ENCODE measurements around the gene TRIM68.
A peak's percentile ranks its signal among the peaks of the same experiment; 100 is the strongest.

Gene TRIM68, protein sequence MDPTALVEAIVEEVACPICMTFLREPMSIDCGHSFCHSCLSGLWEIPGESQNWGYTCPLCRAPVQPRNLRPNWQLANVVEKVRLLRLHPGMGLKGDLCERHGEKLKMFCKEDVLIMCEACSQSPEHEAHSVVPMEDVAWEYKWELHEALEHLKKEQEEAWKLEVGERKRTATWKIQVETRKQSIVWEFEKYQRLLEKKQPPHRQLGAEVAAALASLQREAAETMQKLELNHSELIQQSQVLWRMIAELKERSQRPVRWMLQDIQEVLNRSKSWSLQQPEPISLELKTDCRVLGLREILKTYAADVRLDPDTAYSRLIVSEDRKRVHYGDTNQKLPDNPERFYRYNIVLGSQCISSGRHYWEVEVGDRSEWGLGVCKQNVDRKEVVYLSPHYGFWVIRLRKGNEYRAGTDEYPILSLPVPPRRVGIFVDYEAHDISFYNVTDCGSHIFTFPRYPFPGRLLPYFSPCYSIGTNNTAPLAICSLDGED

DNA sequence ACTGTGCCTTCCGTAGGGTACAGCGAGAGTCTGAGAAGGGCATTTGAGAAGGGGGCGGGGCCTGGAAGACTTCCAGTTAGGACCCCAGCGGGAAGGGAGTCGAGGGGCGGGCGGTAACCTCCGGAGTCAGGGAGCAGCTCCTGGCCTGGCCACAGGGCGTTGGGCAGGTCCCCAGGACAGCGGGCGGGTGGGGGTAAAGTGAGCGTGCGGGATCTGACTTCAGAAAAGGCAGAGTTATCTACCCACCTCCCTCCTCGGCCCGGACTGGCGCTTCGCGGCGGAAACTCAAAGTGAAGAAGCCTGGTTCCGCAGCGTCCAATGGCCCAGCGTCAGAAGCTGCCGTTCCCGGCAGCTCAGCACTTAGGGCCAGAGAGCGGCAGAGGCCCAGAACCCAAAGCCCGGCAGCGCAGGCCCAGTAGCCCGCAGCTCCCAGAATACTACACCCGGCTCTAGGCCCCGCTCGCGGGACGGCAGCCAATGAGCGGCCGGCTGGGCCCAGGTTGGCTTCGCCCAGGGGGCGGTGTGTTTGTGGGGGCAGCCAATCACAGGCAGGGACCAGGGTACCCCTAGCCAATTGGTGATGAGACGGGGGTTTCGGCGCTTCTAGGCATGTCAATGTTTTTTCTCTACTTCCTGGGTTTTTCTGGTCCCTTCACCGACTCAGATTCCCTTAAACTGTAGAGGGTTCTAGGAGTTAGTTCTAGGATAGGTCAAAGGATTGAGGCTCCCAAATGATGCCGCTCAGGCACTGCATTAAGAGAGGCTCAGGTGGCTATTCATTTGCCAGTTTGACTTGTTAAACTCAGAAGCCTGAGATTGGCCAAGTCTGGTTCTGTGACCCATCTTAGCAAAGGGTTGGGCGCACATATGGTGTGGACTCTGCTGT, at the start of gene TRIM68:
Gene TRIM68 (minus strand): TSS at position 451 of the 886 bp plus-strand sequence. CDS start 2,727 bp downstream, outside the sequence.
- DNase-seq = peak; percentile 94

DNA sequence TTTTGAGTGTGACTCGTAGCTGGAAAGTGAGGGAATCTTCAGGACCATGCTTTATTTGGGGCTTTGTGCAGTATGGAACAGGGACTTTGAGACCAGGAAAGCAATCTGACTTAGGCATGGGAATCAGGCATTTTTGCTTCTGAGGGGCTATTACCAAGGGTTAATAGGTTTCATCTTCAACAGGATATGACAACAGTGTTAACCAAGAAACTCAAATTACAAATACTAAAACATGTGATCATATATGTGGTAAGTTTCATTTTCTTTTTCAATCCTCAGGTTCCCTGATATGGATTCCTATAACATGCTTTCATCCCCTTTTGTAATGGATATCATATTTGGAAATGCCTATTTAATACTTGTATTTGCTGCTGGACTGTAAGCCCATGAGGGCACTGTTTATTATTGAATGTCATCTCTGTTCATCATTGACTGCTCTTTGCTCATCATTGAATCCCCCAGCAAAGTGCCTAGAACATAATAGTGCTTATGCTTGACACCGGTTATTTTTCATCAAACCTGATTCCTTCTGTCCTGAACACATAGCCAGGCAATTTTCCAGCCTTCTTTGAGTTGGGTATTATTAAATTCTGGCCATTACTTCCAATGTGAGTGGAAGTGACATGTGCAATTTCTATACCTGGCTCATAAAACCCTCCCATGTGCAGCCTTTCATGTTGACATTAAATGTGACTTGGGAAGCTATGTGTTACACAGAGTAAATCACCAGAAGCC, 46.8 kb upstream of the TRIM68 start:
- no peak for ATAC-seq
- DNase-seq = no peak

More for the DNA sequence above, at the start of gene TRIM68:
- ATAC-seq = peak; percentile 100

DNA sequence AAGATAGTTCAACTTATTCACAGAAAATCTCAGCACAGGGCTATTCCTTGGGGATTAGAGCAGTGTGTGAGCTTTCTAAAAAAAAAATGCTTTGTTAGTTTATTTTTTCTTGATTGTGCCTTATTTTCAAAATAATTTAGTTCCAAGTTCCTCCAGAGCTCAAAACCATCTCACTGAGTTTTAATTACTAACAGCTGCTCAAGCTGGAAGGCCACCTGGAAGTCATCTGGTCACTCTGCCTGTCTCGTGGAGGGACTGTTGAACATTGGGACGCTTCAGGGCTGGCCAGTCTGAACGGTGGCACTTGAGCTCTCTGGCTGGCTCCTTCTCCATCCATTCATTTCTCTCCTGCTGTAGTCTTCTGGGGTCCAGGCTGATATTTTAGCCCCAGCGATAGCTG, 39.7 kb upstream of the TRIM68 start:
- DNase-seq (no peak), ATAC-seq (no peak)

DNA sequence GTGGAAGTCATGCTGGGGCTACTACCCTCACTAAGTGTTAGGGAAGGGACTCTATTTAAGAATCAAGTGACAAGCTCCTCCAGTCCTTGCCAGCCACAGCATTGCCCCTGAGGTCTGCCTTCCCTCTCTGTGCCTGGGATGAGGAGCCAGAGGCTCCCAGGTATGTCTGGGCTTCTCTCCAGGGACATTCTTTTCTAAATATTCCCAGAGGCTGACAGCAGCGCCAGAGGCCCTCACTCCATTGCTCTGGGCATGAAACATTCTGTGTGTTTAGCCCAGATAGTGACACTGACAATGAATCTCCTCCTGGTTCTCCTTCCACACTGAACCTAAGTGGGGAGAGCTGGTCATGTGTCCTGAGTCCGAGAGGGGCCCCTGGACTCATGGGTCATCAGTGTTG, 37.9 kb upstream of the TRIM68 start:
- DNase-seq (no peak), ATAC-seq (no peak)

DNA sequence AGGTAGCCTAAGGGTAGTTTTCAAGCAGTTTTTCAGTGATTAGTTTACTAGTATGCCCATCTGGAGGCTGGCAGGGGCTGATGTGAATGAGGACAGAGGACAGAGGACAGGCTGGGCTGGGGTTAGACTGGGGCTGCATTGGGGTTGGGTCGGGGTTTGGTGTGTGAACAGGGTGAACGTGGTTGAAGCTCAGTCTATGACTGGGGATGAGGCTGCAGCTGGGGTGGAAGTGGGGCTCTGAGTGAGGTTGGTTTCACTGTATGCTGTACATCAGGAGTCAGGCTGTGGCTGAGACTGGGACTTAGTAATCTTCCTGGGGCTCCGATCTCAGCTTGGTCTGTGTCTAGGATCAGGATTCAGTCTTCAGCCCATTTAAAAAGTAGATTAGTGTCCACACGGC, 36.2 kb upstream of the TRIM68 start:
- ATAC-seq = no peak

DNA sequence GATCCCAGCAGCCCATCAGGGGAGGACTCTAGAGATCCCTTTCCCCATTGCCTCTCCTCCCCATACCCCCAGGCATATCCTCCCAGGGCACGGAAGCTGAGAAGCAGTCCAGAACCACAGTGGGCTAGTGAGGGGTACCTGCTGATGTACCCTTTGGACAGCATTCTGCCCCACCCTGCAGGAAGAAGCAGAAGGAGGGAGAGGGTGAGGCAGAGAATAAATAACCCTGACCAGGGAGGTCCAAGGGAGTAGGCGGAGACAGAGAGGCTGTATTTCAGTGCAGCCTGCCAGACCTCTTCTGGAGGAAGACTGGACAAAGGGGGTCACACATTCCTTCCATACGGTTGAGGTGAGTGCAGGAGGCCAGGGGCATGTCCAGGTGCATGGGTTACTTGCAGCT, 35.7 kb upstream of the TRIM68 start, which contains the start of gene OR51E1:
Gene OR51E1 (plus strand): TSS at position 301 of the 400 bp plus-strand sequence. CDS start 8,545 bp downstream, outside the sequence.
- no peak for ATAC-seq
- DNase-seq = no peak

More for the DNA sequence above, 36.2 kb upstream of the TRIM68 start:
- DNase-seq = no peak

DNA sequence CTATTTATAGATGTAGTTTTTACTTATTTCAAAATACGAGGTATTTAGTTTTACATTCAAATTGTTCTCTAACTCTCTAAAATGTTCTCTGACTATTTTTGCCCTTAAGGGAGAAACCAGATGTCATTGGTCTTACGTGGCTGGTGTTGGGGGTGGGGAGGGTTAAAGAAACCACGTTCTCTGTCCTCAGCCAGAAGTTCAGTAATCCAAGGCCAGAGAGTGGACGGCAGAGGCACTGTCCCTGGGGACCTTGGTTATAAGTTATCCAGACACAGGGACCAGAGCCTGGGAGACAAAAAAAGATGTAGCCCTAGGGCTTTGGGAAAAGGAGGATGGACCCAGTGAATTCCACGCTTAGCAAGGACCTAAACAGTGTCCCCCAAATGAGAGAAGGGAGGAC, 35.0 kb upstream of the TRIM68 start:
- DNase-seq = no peak
- no peak for ATAC-seq

DNA sequence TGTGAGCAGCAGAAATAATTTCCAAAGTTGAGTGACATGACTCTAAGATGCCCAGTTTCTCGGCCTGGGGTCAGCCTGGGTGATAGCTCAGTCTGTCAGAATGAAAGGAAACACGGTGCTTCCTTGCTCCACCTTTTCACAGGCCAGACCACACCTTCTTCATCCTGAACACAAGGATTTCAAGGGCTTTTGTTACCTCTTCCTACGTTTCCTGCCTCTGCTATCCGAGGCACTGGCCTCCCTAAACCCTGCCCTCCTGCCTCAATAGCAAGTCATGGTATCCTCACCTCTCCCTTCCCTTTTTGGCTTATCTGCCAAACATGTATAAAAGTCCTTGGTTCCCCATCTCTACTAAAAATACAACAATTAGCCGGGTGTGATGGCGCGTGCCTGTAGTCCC, 34.0 kb upstream of the TRIM68 start:
- ATAC-seq (no peak), DNase-seq (no peak)

DNA sequence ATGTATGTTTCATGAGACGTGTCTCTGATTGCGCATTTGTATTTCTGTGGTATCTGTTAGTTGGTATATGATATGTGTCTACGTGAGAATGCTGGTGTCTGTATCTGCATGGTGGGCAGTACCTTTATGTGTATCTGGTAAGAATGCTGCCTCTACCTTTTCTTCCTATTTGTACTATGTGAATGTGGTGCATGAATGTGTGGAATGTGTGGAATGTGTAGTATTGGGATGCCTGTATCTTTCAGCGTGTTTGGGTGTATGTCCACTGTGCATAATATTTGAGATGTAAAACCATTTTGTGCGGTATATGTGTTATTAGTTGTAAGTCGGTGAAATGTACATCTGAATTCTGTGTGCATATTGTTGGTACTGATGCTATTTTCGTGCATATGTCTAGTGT, 33.5 kb upstream of the TRIM68 start:
- DNase-seq = no peak
- no peak for ATAC-seq

DNA sequence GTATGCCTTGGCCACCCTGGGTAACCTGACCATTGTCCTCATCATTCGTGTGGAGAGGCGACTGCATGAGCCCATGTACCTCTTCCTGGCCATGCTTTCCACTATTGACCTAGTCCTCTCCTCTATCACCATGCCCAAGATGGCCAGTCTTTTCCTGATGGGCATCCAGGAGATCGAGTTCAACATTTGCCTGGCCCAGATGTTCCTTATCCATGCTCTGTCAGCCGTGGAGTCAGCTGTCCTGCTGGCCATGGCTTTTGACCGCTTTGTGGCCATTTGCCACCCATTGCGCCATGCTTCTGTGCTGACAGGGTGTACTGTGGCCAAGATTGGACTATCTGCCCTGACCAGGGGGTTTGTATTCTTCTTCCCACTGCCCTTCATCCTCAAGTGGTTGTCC, 31.9 kb upstream of the TRIM68 start:
- no peak for DNase-seq
- ATAC-seq = no peak

DNA sequence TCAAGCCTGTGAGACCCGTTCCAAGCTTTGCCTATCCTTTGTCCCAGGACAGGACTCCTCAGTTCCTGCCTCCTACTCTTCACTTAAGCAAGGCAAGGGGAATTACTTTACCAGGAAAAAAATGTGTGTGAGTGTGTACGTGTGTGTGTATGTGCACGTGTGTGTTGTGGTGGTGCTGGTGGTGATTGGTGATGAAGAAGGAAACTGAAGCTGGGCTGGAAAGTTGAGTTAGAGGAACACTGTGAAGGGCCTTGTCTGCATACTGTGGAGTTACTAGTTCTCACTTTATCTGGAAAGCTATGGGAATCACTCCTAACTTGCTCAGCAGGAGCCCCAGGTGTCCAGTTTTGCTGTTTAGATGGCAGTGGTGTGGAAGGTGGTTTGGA, 29.6 kb upstream of the TRIM68 start:
- ATAC-seq (no peak), DNase-seq (no peak)

DNA sequence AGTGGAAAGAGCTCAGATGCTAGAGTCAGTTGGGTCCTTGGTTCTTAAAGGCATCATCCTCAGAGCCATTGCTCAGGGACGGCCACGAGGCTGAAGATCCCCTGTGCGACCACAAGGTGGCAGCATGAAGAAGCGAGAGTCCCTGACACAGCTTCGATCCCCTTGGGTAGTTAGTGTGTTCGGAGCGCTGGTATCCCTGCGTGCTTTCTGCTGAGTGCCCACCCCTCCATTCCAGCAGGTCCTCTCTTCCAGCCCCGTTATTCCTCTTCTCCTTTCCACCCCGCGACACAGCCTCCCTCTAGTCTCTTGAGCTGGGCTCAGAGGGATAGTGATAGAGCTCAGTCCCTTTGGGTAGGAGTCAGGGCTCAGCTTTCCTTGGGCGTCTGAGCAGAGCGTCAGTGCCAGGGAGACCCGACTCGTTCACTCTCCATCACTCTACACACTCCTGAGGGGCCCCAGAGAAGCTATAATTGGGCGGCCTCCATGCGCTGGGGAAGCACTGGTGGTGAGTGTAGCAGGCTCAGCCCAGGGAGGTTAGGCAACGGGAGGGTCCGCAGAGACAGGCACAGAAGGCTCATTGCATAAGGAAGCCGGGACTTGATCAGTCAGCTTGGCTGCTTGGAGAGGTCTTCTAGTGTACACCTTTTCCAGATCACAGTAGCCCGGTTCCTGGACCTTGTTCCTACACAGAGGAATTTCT, 29.1 kb upstream of the TRIM68 start, which contains the start of gene OR51D1:
Gene OR51D1 (plus strand): TSS at position 516 of the 700 bp plus-strand sequence. CDS start 2,314 bp downstream, outside the sequence.
- ATAC-seq (peak; percentile 82), DNase-seq (peak; percentile 74)

DNA sequence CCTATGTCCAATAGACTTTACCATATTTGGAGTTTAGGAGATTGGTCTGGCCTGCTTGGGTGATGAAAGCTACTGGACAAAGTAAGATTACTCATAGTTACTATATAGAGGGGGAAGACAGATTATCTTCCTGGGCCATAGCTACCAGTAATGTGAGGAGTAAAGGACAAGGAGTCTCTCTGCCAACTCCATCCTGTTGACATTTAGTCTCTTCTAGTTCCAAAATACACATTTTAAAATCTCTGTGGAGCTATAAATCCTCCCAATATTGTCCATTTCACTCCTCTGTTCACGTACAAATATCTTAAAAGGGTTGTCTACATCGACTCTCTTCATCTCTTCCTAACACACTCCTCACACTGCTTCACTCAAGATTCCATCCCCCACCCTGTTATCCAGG, 28.1 kb upstream of the TRIM68 start:
- DNase-seq = no peak
- ATAC-seq = no peak

DNA sequence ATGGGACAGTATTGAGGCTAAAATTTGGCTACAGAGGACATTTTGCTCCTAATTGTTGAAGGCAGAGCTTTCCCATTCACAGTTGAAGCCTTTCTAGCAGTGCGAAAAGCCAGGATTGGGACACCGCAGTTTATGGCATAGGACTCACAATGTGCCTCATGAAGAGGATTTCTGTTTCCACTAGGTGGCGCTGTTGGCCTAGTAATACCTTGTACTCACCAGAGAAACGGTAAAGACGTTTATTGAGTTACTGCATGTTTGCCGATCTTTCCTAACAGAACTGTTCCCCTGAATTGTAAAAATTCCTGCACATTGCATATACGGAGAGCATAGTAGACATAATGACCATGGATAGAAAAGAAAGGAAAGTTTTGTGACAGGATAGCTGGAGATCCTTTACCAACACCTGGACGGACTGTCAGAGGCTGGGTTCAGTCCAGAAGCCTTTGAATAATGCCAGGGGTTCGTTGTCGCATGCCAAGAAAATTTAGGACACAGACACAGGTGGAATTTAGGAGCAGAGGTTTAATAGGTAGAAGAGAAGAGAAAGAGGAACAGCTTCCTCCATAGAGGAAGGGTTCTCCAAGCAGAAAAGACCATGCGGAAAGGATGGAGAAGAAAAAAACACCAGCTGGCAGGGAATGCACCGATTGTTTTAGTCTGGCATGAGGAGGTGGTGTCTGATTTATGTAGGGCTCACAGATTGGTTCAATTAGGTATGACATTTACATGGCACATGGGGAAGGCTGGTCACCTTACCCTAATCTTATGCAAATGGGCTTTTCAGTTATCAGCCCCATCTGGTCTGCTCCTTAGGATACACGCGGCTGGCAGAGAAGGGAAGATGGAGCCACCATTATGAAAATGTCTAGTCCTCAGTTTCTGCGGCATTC, 18.4 kb upstream of the TRIM68 start:
- DNase-seq (peak; percentile 68), ATAC-seq (peak; percentile 36)

DNA sequence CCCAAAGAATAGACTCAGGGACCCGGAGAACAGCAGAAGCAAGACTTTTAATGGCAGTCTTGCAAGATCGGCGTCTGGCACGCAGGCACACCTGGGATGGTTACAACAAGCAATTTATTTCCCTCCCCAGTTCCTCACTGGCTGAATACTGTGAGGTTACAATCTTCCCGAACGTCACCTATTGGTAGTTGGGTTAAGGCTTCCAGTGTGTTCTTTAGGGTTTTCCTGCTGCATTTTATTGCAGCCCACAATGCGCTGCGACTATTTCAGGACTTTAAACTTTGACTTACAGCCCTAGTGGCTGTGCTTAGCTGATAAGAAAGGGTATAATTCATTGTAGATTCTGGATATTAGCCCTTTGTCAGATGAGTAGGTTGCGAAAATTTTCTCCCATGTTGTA, 11.5 kb upstream of the TRIM68 start:
- ATAC-seq (no peak), DNase-seq (no peak)

DNA sequence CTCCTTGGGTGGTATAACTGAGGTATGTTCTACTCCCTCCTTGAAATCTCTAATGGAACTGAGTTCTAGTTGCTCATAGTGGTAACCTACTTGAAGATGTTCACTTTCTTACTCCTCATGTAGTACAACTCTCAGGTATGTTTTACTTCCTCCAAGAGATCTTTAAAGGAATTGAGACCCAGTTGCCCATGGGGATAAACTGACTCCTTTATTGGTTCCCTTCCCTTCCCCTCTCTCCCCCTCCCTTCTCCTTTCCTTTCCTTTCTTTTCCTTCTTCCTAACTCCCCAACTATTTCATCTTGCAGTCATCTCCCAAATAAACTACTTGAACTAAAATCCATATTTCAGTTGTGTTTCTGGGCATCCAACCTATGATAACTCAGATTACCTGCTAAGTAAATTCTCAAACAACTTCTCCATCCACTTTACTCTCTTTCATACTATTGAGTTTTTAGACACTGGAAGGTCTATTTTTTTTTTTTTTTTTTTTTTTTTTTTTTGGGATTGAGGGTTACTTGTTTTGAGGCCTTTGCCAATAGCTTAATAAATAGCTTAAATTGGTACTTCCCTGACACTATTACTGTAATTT, 7.9 kb upstream of the TRIM68 start:
- ATAC-seq (no peak), DNase-seq (no peak)

DNA sequence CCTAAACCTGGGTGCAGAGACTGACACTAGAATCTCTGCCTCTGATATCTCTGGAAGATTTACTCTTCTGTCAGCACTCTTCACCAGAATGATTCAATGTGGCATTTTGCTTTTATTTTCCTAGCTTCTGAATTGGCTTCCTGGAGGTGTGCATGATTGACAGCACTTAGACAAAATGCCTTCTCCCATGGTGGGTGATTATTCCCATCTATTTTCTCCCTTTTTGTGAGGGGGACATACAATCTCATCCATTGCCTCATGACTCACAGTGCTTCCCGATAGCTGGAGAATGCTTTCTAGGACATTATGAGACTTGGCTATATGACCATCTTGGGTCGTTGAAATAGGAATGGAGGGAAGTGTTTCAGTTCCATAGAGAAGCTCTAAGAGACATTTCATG, 4.0 kb upstream of the TRIM68 start:
- DNase-seq (no peak), ATAC-seq (no peak)

DNA sequence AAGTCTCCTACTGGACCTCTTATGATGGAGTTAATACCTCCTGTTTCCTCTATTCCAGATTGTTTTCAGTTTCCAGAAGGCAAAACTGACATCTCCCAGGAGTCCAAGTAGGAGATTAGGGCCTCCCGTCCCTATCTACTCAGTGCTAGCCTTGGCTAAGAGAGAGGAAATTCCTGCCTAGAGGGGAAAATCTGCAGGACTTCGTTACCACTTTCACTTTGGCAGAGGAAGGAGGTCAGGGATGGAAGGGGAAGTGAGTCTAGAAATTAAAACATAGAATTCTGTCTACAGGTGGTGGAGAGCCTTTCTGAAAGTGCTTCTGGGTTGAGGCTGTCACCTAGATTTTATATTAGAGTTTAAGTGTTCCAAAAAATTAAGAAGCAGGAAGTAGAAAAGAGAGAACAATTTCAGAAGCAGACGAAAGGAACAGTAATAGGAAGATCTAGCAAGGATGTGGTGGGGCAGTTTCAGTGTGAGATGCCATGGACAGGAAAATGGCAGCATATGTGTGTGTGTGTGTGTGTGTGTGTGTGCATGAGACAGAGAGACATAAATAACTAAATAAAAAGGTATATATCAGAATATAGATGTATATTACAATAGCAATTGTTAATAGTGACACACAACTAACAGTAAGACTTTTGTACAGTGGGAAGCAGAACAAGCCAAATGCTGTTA, 2.4 kb upstream of the TRIM68 start:
- peak; percentile 13 for DNase-seq
- ATAC-seq = no peak

DNA sequence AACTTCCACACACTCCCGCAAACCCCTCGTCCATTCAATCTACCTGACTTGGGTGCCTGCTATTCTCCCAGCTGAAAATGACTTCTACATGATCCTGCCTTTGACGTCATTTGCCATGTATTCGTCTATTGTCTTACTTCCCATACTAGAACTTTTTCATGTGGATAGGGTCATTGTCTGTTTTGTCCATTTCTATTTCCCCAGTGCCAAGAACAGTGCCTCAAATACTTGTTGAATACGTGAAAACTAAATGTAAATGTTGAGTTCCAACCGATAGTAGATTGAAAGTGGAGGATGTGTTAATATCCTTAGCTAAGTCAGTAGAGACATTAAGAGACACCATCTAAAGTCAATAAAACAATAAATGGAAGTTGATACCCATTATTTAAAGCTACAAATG, 935 bp downstream of the TRIM68 start:
- no peak for DNase-seq
- no peak for ATAC-seq
